GM12892 (cell line): Measurements from ENCODE around the gene ALDH18A1.

Experiments
- POLR2A ChIP-seq: IDR thresholded peaks from 2 replicates; pipeline ENCODE4 v1.6.1; 2011; ENCODE audit warnings: low read depth, low read length, control low read depth
- POLR2AphosphoS5 ChIP-seq: IDR thresholded peaks from 2 replicates; pipeline ENCODE4 v1.6.1; 2011; ENCODE audit warnings: low read depth, low read length, control low read depth

GRCh38 chr10:95655571-95656290, 780 bp downstream of the ALDH18A1 start:
- TF ChIP-seq POLR2AphosphoS5 (no peak), POLR2A (no peak)
